OCI-LY3 (cell line): Measurements from ENCODE around the gene SETD5.

Experiments
- EZH2phosphoT487 ChIP-seq: fragments of 200-600 bp; shearing (Covaris generic); IDR thresholded peaks from 2 replicates; pipeline ENCODE4 v1.6.1; 2018; ENCODE audit warnings: antibody characterized with exemption, mixed run types, low read depth
- TF ChIP-seq, protein P1 (sequence below): fragments of 200-600, 300-600 bp; sonication (generic); IDR thresholded peaks from 2 replicates; pipeline ENCODE4 v1.5.1; 2014; ENCODE audit warnings: antibody characterized with exemption, low read length, low read depth

DNA sequence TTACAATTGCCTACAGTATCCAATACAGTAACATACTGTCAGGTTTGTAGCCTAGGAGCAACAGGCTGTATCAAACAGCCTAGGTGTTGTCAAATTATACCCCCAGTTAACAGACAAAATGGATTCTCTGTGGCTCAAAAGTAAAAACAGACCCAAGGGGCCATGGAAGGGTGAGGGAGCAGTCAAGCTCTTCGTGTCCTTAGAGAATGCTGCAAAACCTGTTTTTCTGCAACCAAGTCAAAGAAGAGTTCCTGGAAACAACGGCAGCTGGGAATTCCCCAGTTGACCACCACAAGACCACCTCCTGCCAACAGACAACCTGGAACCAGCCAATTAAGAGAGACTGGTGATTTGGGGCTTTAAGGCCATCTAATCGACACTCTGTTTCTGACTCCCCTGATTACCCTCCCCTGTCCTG lies 45.7 kb upstream of the SETD5 start:
- TF ChIP-seq, protein P1, sequence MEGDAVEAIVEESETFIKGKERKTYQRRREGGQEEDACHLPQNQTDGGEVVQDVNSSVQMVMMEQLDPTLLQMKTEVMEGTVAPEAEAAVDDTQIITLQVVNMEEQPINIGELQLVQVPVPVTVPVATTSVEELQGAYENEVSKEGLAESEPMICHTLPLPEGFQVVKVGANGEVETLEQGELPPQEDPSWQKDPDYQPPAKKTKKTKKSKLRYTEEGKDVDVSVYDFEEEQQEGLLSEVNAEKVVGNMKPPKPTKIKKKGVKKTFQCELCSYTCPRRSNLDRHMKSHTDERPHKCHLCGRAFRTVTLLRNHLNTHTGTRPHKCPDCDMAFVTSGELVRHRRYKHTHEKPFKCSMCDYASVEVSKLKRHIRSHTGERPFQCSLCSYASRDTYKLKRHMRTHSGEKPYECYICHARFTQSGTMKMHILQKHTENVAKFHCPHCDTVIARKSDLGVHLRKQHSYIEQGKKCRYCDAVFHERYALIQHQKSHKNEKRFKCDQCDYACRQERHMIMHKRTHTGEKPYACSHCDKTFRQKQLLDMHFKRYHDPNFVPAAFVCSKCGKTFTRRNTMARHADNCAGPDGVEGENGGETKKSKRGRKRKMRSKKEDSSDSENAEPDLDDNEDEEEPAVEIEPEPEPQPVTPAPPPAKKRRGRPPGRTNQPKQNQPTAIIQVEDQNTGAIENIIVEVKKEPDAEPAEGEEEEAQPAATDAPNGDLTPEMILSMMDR = no peak
- no peak for TF ChIP-seq EZH2phosphoT487
